Measurements from ENCODE around the gene TBATA. TPM values are rescaled to one million over a fixed set of nuclear protein-coding genes. Genes with fewer than 3 reads are reported as not detected.

TBATA gene
- total and polyA plus RNA-seq, 2 of the 8 experiments (the other 6 are each of a cell fraction or from before 2014, with no cell fraction given), result not detected

- H2BK12ac ChIP-seq (ENCODE audit: low read depth, low read length), result no peak overlapping the region
- no peak overlapping the region for H2BK5ac ChIP-seq (ENCODE audit: low read depth, low read length)
- H3K9ac ChIP-seq (replicated peaks in 1 of 4; ENCODE audit: extremely low read depth in 1 of 4, low read depth in 3 of 4, low read length in 3 of 4), result no peak overlapping the region
- no peak overlapping the region for H4K8ac ChIP-seq (ENCODE audit: extremely low read depth, insufficient read depth, low read length)
- H4K20me1 ChIP-seq (replicated peaks in 1 of 2; ENCODE audit: control insufficient read depth in 1 of 2, insufficient read depth in 2 of 2, low read length in 2 of 2), result no peaks in the 10 kb centered on the region
- no peak overlapping the region for H3K27ac ChIP-seq (ENCODE audit: low read depth, low read length)
- no peak overlapping the region for H4K5ac ChIP-seq (ENCODE audit: insufficient read length, low read depth, low read length)
- no peak overlapping the region for H4K91ac ChIP-seq (replicated peaks; ENCODE audit: insufficient read length, low read length)
- ChIA-PET CTCF (ENCODE audit: partially characterized antibody) (interaction anchor here (1.0 to 1.4 kb wide), 3 partner anchors 17 to 45 kb away, joined by 3 read pairs; no protein-coding TSS in a partner anchor), POLR2A (ENCODE audit: partially characterized antibody) (no interaction called here)
- no peak overlapping the region for H3K14ac ChIP-seq (ENCODE audit: insufficient read length)
- H3K4me2 ChIP-seq (ENCODE audit: insufficient read depth in 1 of 2, low read depth in 2 of 2, low read length in 2 of 2), result no peak overlapping the region
- H3K56ac ChIP-seq (replicated peaks; ENCODE audit: insufficient read length, low read depth, low read length), result no peak overlapping the region
- no peaks in the 10 kb centered on the region for H3K27me3 ChIP-seq (replicated peaks in 1 of 4; ENCODE audit: control insufficient read depth in 3 of 4, extremely low read depth in 1 of 4, insufficient read depth in 3 of 4, low read length in 3 of 4)
- H2AFZ ChIP-seq (ENCODE audit: low read length), result no peak overlapping the region
- no peak overlapping the region for H2BK20ac ChIP-seq (ENCODE audit: low read length)
- H3K23me2 ChIP-seq (ENCODE audit: low read depth, low read length), result no peaks in the 10 kb centered on the region
- H3K4me1 ChIP-seq (replicated peaks in 1 of 4; ENCODE audit: control insufficient read depth in 3 of 4, insufficient read depth in 4 of 4, low read length in 3 of 4), result peaks cover 0 to 3% (median 0%) of the 10 kb centered on the region in 4 experiments; a peak in 2 of 7 replicates
- DNase-seq (ENCODE audit: low read depth in 1 of 2, low spot score in 2 of 2) (no peak), FAIRE-seq (no peak)
- no peak overlapping the region for H2AK5ac ChIP-seq (ENCODE audit: low read depth, low read length)
- H3K9me3 ChIP-seq (ENCODE audit: insufficient read depth in 2 of 2, low read depth in 1 of 2, low read length in 1 of 2), result no peaks in the 10 kb centered on the region
- H3K4me3 ChIP-seq (ENCODE audit: extremely low read depth in 1 of 4, insufficient read depth in 2 of 4, low read depth in 3 of 4, low read length in 4 of 4), result no peak overlapping the region
- no peak overlapping the region for H2BK15ac ChIP-seq (ENCODE audit: low read length)
- WGBS, 2 experiments (ENCODE audit: extremely low coverage in 1 of 2, insufficient coverage in 1 of 2, insufficient read length in 1 of 2, insufficient replicate concordance in 2 of 2, low coverage in 1 of 2, low lambda C conversion rate in 2 of 2, missing lambda C conversion rate in 1 of 2), result 91% methylated on average over 16 of the region's 16 CpGs; no CpG with 5 or more reads in 1 of the 2 experiments
- no peaks in the 10 kb centered on the region for H3K36me3 ChIP-seq (ENCODE audit: control insufficient read depth in 2 of 4, insufficient read depth in 4 of 4, low read length in 3 of 4)
- H3K4ac ChIP-seq (replicated peaks; ENCODE audit: insufficient read length, low read depth, low read length), result no peak overlapping the region
- H3K79me2 ChIP-seq (ENCODE audit: control insufficient read depth in 1 of 2, insufficient read depth in 2 of 2, low read length in 2 of 2), result no peaks in the 10 kb centered on the region
- no peaks in the 10 kb centered on the region for H3K79me1 ChIP-seq (ENCODE audit: low read depth, low read length)
- no peak overlapping the region for H3K18ac ChIP-seq (ENCODE audit: extremely low read depth, low read length)
- H3K23ac ChIP-seq (ENCODE audit: insufficient read length), result no peak overlapping the region
- TF ChIP-seq TCF12 (IDR thresholded peaks at IDR 0.05; ENCODE audit: low read depth, low read length) (no peak), KDM5A (IDR thresholded peaks at IDR 0.05; ENCODE audit: low read length) (no peak), ASH2L (IDR thresholded peaks at IDR 0.05; ENCODE audit: low read length) (no peak)
- no peak overlapping the region for H2BK120ac ChIP-seq (replicated peaks; ENCODE audit: low read depth, low read length)
Observed at GRCh38 chr10:70779511-70780369, 5.4 kb downstream of the TBATA start.

All from H1 (cell line).